Measurements from ENCODE around the gene SEZ6.

SEZ6 gene

GRCh38 chr17:28911411-28912045, 94.3 kb downstream of the SEZ6 start:
- TF ChIP-seq, protein P1, sequence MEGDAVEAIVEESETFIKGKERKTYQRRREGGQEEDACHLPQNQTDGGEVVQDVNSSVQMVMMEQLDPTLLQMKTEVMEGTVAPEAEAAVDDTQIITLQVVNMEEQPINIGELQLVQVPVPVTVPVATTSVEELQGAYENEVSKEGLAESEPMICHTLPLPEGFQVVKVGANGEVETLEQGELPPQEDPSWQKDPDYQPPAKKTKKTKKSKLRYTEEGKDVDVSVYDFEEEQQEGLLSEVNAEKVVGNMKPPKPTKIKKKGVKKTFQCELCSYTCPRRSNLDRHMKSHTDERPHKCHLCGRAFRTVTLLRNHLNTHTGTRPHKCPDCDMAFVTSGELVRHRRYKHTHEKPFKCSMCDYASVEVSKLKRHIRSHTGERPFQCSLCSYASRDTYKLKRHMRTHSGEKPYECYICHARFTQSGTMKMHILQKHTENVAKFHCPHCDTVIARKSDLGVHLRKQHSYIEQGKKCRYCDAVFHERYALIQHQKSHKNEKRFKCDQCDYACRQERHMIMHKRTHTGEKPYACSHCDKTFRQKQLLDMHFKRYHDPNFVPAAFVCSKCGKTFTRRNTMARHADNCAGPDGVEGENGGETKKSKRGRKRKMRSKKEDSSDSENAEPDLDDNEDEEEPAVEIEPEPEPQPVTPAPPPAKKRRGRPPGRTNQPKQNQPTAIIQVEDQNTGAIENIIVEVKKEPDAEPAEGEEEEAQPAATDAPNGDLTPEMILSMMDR (IDR thresholded peaks at IDR 0.05; ENCODE audit: poor library complexity, severe bottlenecking), result no peak
- peaks cover 2% of the 10 kb centered on the region for H3K9me3 ChIP-seq (ENCODE audit: severe bottlenecking)
- no peaks in the 10 kb centered on the region for H3K4me1 ChIP-seq (ENCODE audit: insufficient read depth, poor library complexity, severe bottlenecking)
- H3K27me3 ChIP-seq (ENCODE audit: insufficient read depth, poor library complexity, severe bottlenecking), result no peaks in the 10 kb centered on the region
- no peak overlapping the region for H3K27ac ChIP-seq (ENCODE audit: poor library complexity, severe bottlenecking)
- DNase-seq (ENCODE audit: low spot score), result no peak
- ATAC-seq (ENCODE audit: low read depth), result no peak
- peaks cover 89% of the 10 kb centered on the region for H3K36me3 ChIP-seq (ENCODE audit: low read depth)
- no peak overlapping the region for H3K4me3 ChIP-seq (ENCODE audit: severe bottlenecking)

DNA sequence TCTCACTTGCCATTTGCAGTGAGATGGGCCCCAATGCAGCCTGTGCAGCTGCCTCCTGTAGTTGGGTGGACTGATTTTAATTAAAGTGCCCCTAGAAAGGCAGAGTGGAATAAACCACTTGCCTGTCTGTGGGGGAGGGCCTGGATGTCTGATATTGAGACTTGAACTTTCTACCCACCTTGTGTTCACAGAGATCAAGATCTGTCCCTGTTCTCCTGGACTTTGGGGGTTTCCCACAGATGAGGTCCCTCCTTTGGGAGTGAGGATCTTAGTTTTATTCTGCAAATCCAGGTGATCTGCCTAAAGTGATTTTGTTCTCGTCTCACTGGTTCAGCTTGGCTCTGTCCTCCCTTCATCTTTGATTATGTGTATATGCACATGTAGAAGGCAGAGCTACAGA, 95.3 kb downstream of the SEZ6 start:
- TF ChIP-seq, protein P1 (IDR thresholded peaks at IDR 0.05; ENCODE audit: poor library complexity, severe bottlenecking), result no peak

GRCh38 chr17:28908640-28909167, 97.1 kb downstream of the SEZ6 start:
- peaks cover 5% of the 10 kb centered on the region for H3K4me1 ChIP-seq (ENCODE audit: insufficient read depth, poor library complexity, severe bottlenecking)
- no peak; the same call in 2 of the 3 replicates for ATAC-seq (ENCODE audit: low read depth)
- TF ChIP-seq, protein P1 (IDR thresholded peaks at IDR 0.05; ENCODE audit: poor library complexity, severe bottlenecking), result no peak
- peaks cover 60% of the 10 kb centered on the region for H3K36me3 ChIP-seq (ENCODE audit: low read depth)
- no peak overlapping the region for H3K27ac ChIP-seq (ENCODE audit: poor library complexity, severe bottlenecking)
- no peaks in the 10 kb centered on the region for H3K9me3 ChIP-seq (ENCODE audit: severe bottlenecking)
- no peaks in the 10 kb centered on the region for H3K27me3 ChIP-seq (ENCODE audit: insufficient read depth, poor library complexity, severe bottlenecking)
- DNase-seq (ENCODE audit: low spot score), result no peak
- H3K4me3 ChIP-seq (ENCODE audit: severe bottlenecking), result no peak overlapping the region

More for the DNA sequence above, 95.3 kb downstream of the SEZ6 start:
- DNase-seq (ENCODE audit: low spot score) (no peak), ATAC-seq (ENCODE audit: low read depth) (no peak)
- H3K36me3 ChIP-seq (ENCODE audit: low read depth), result peaks cover 79% of the 10 kb centered on the region
- no peaks in the 10 kb centered on the region for H3K27me3 ChIP-seq (ENCODE audit: insufficient read depth, poor library complexity, severe bottlenecking)
- no peak overlapping the region for H3K4me3 ChIP-seq (ENCODE audit: severe bottlenecking)
- H3K9me3 ChIP-seq (ENCODE audit: severe bottlenecking), result peaks cover 2% of the 10 kb centered on the region
- no peaks in the 10 kb centered on the region for H3K4me1 ChIP-seq (ENCODE audit: insufficient read depth, poor library complexity, severe bottlenecking)
- H3K27ac ChIP-seq (ENCODE audit: poor library complexity, severe bottlenecking), result no peak overlapping the region

- peaks cover 5% of the 10 kb centered on the region for H3K4me1 ChIP-seq (ENCODE audit: insufficient read depth, poor library complexity, severe bottlenecking)
- DNase-seq (ENCODE audit: low spot score) (no peak), ATAC-seq (ENCODE audit: low read depth) (no peak)
- H3K9me3 ChIP-seq (ENCODE audit: severe bottlenecking), result no peaks in the 10 kb centered on the region
- no peaks in the 10 kb centered on the region for H3K27me3 ChIP-seq (ENCODE audit: insufficient read depth, poor library complexity, severe bottlenecking)
- no peak overlapping the region for H3K27ac ChIP-seq (ENCODE audit: poor library complexity, severe bottlenecking)
- no peak overlapping the region for H3K4me3 ChIP-seq (ENCODE audit: severe bottlenecking)
- TF ChIP-seq, protein P1 (IDR thresholded peaks at IDR 0.05; ENCODE audit: poor library complexity, severe bottlenecking), result no peak
- peaks cover 52% of the 10 kb centered on the region for H3K36me3 ChIP-seq (ENCODE audit: low read depth)
Observed at GRCh38 chr17:28907709-28908475, 97.9 kb downstream of the SEZ6 start.

Data from RWPE2 (cell line).